Measurements from ENCODE around the gene CDC42. TPM values are rescaled to one million over a fixed set of nuclear protein-coding genes. Genes with fewer than 3 reads are reported as not detected.
A peak's percentile ranks its signal among the peaks of the same experiment; 100 is the strongest.

CDC42 gene
- total RNA-seq, 1 experiment from 2014 or later = 217 TPM

DNA sequence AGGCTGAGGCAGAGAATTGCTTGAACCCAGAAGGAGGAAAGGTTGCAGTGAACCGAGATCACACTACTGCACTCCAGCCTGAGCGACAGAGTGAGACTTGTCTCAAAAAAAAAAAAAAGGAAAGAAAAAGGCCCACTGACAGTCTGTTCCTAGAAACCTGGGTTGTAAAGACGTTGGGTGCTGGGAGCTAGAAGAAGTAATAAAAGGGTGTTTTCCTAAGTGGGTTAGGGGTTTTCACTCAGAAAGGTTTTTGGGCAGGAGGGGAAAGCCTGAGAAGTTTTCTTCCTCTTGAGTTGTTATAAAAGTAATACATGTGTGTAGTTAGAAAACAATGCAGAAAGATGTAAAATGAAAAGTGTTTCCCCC lies 25.6 kb upstream of the CDC42 start:
- Histone ChIP-seq H3K36me3 (ENCODE audit: control insufficient read depth in 1 of 2, insufficient read depth in 2 of 2, low read length in 2 of 2) (no peaks in the 10 kb centered on the region), H3K4me3 (replicated peaks in 1 of 2; ENCODE audit: low read depth in 1 of 2, low read length in 2 of 2) (peak overlapping the region in 1 of 2 experiments; percentile 87; a peak in 1 of 4 replicates), H3K9me3 (ENCODE audit: control insufficient read depth in 1 of 2, insufficient read depth in 1 of 2, low read depth in 1 of 2, low read length in 2 of 2) (no peaks in the 10 kb centered on the region), H3K9me2 (ENCODE audit: insufficient read depth) (no peaks in the 10 kb centered on the region), H3K4me2 (ENCODE audit: low read length) (peak overlapping the region; percentile 86), H2AFZ (ENCODE audit: low read depth, low read length, poor library complexity, severe bottlenecking) (no peak overlapping the region), H3K27me3 (ENCODE audit: insufficient read depth, low read length) (no peaks in the 10 kb centered on the region), H3K4me1 (ENCODE audit: control insufficient read depth in 1 of 2, insufficient read depth in 2 of 2, low read length in 2 of 2) (peaks cover 18 to 34% of the 10 kb centered on the region in 2 experiments), H3K9ac (ENCODE audit: low read length) (peak overlapping the region; percentile 97; the same call in 1 of the 2 replicates), H3K27ac (ENCODE audit: low read depth, low read length) (peak overlapping the region; percentile 99; the same call in 1 of the 2 replicates), H4K20me1 (ENCODE audit: insufficient read depth) (no peaks in the 10 kb centered on the region), H3K79me2 (ENCODE audit: insufficient read depth, low read length) (peaks cover 8% of the 10 kb centered on the region; the same call in 1 of the 2 replicates)
- intact Hi-C loops (cut with micrococcal nuclease) = no loop called here
- RAD21 ChIA-PET (ENCODE audit: low non-redundant PET in 1 of 2, low total read pairs in 2 of 2, uncharacterized antibody in 2 of 2, unreplicated experiment in 2 of 2) = no interaction called here
- BruUV-seq (replicated peaks) = no TSS peak
- no peak for DNase-seq (ENCODE audit: low read depth, low spot score)
- POLR2A ChIA-PET = no interaction called here
- CTCF ChIA-PET = no interaction called here
- TF ChIP-seq CEBPB (IDR thresholded peaks at IDR 0.05; ENCODE audit: low read depth) (no peak), CBX3 (IDR thresholded peaks at IDR 0.05; ENCODE audit: low read depth) (no peak), YY1 (IDR thresholded peaks at IDR 0.05; ENCODE audit: extremely low read depth, insufficient replicate concordance, low read depth, low read length) (no peak), SP1 (IDR thresholded peaks at IDR 0.05; ENCODE audit: low read depth) (no peak), REST (IDR thresholded peaks at IDR 0.05; ENCODE audit: low read depth) (no peak), JUND (IDR thresholded peaks at IDR 0.05) (no peak), POLR2AphosphoS5 (IDR thresholded peaks at IDR 0.05; ENCODE audit: low read depth, low read length) (no peak), EGR1 (IDR thresholded peaks at IDR 0.05; ENCODE audit: low read depth) (no peak), FOSL1 (IDR thresholded peaks at IDR 0.05; ENCODE audit: low read depth) (no peak), POLR2A (IDR thresholded peaks at IDR 0.05; ENCODE audit: borderline replicate concordance, extremely low read depth, insufficient read depth, insufficient read length) (no peak), ZFX (IDR thresholded peaks at IDR 0.05) (no peak)
- ATAC-seq = no peak
